GM23338 (cell line): ENCODE measurements around the gene UBE2V1. TPM values are rescaled to one million over a fixed set of nuclear protein-coding genes. Genes with fewer than 3 reads are reported as not detected.

Experiments
- ATAC-seq: fragments of 200-7000 bp; cut with Tn5 transposase; 3 replicates; pipeline ENCODE4 v1.9.1; 2020
- DNase-seq: peaks from one replicate; pipeline ENCODE4 v3.0.0-alpha.2; 2015; ENCODE audit warnings: low spot score
- H2AFZ ChIP-seq: fragments of 200-600 bp; sonication (generic); 2 replicates; pipeline ENCODE4 v1.8.0; 2016; ENCODE audit warnings: antibody characterized with exemption, mild to moderate bottlenecking, moderate library complexity
- H3F3A ChIP-seq: fragments of 200-600 bp; sonication (generic); replicated peaks from 2 replicates; pipeline ENCODE4 v1.8.0; 2017; ENCODE audit warnings: antibody characterized with exemption, mixed run types, low read depth
- H3K27ac ChIP-seq: fragments of 200-600 bp; sonication (generic); 2 replicates; pipeline ENCODE4 v1.6.1; 2016; ENCODE audit warnings: low read depth
- H3K27me3 ChIP-seq: fragments of 200-600 bp; sonication (generic); 2 replicates; pipeline ENCODE4 v1.8.0; 2016; ENCODE audit warnings: mild to moderate bottlenecking, mixed run types, moderate library complexity; ENCODE audit not compliant: insufficient read depth
- H3K36me3 ChIP-seq: fragments of 200-600 bp; sonication (generic); 2 replicates; pipeline ENCODE4 v1.8.0; 2016; ENCODE audit warnings: mild to moderate bottlenecking; ENCODE audit not compliant: insufficient read depth
- H3K4me1 ChIP-seq: fragments of 200-600 bp; sonication (generic); 2 replicates; pipeline ENCODE4 v1.8.0; 2016; ENCODE audit warnings: mild to moderate bottlenecking, moderate library complexity; ENCODE audit not compliant: insufficient read depth
- H3K4me2 ChIP-seq: fragments of 200-600 bp; sonication (generic); 2 replicates; pipeline ENCODE4 v1.7.1; 2017; ENCODE audit warnings: mixed run types
- H3K4me3 ChIP-seq: fragments of 200-600 bp; sonication (generic); 2 replicates; pipeline ENCODE4 v1.6.1; 2016; ENCODE audit warnings: mixed run types
- H3K79me2 ChIP-seq: fragments of 200-600 bp; sonication (generic); replicated peaks from 2 replicates; pipeline ENCODE4 v1.8.0; 2017; ENCODE audit warnings: mild to moderate bottlenecking; ENCODE audit not compliant: insufficient read depth
- H3K9me2 ChIP-seq: fragments of 200-600 bp; sonication (generic); 2 replicates; pipeline ENCODE4 v1.8.0; 2017; ENCODE audit not compliant: insufficient read depth
- H4K20me1 ChIP-seq: fragments of 200-600 bp; sonication (generic); replicated peaks from 2 replicates; pipeline ENCODE4 v1.8.0; 2017; ENCODE audit warnings: mild to moderate bottlenecking; ENCODE audit not compliant: insufficient read depth
- H3K27ac Mint-ChIP-seq: 2 replicates; pipeline ENCODE4 v1.8.0; 2020; ENCODE audit warnings: inconsistent platforms, mild to moderate bottlenecking, moderate library complexity, mixed read lengths
- H3K27me3 Mint-ChIP-seq: 3 replicates; pipeline ENCODE4 v1.8.0; 2022; ENCODE audit warnings: low read depth, mild to moderate bottlenecking, moderate library complexity, mixed read lengths, inconsistent platforms; ENCODE audit not compliant: insufficient read depth, poor library complexity
- H3K36me3 Mint-ChIP-seq: 3 replicates; pipeline ENCODE4 v1.8.0; 2021; ENCODE audit warnings: low read depth, mild to moderate bottlenecking, inconsistent platforms, moderate library complexity, mixed read lengths
- H3K4me1 Mint-ChIP-seq: 3 replicates; pipeline ENCODE4 v1.8.0; 2020; ENCODE audit warnings: mild to moderate bottlenecking, inconsistent platforms, mixed read lengths
- H3K4me3 Mint-ChIP-seq: 3 replicates; pipeline ENCODE4 v1.8.0; 2021; ENCODE audit warnings: moderate library complexity, mild to moderate bottlenecking, inconsistent platforms, mixed read lengths
- H3K9me3 Mint-ChIP-seq: 3 replicates; pipeline ENCODE4 v1.8.0; 2020; ENCODE audit warnings: moderate library complexity, mild to moderate bottlenecking, inconsistent platforms, mixed read lengths
- CREB1 ChIP-seq: fragments of 250-450 bp; sonication (Bioruptor Pico); IDR thresholded peaks from 2 replicates; pipeline ENCODE4 v1.5.0; 2020; ENCODE audit warnings: low read depth, mild to moderate bottlenecking, moderate library complexity
- ETS1 ChIP-seq: IDR thresholded peaks from 2 replicates; pipeline ENCODE4 v1.6.1; 2016; ENCODE audit warnings: antibody characterized with exemption
- EZH2 ChIP-seq: fragments of 200-600 bp; sonication (generic); IDR thresholded peaks from one replicate; pipeline ENCODE4 v1.8.0; 2017; ENCODE audit warnings: antibody characterized with exemption, mild to moderate bottlenecking, low read depth; ENCODE audit not compliant: unreplicated experiment
- JUNB ChIP-seq: IDR thresholded peaks from one replicate; pipeline ENCODE4 v1.6.1; 2016; ENCODE audit warnings: antibody characterized with exemption; ENCODE audit not compliant: unreplicated experiment
- POLR2AphosphoS5 ChIP-seq: IDR thresholded peaks from 2 replicates; pipeline ENCODE4 v1.6.1; 2016; ENCODE audit warnings: antibody characterized with exemption, low read depth
- REST ChIP-seq: IDR thresholded peaks from one replicate; pipeline ENCODE4 v1.6.1; 2018; ENCODE audit warnings: antibody characterized with exemption; ENCODE audit not compliant: unreplicated experiment
- STAT1 ChIP-seq: IDR thresholded peaks from one replicate; pipeline ENCODE4 v1.6.1; 2016; ENCODE audit warnings: antibody characterized with exemption; ENCODE audit not compliant: unreplicated experiment
- ZNF331 ChIP-seq: fragments of 250-450 bp; sonication (Bioruptor Pico); IDR thresholded peaks from 2 replicates; pipeline ENCODE4 v1.5.0; 2020; ENCODE audit warnings: low read depth, mild to moderate bottlenecking, moderate library complexity
- ZNF462 ChIP-seq: fragments of 250-450 bp; sonication (Bioruptor Pico); IDR thresholded peaks from 2 replicates; pipeline ENCODE4 v1.5.0; 2020; ENCODE audit warnings: mild to moderate bottlenecking, moderate library complexity
- polyA plus RNA-seq: library from polyadenylated mRNA; unstranded; fragments of >200 nt; fragmentation: Nextera tagmentation; extraction: Ambion mirVana; gene quantifications from 2 replicates; pipeline ENCODE4 v1.2.1, GENCODE V29; 2016
- total RNA-seq: library from RNA; depleted of rRNA; stranded (reverse); fragments of >200 nt; shearing (Covaris generic); gene quantifications from 2 replicates; pipeline ENCODE4 v1.2.3, GENCODE V29; 2014

Gene UBE2V1
- total and polyA plus RNA-seq, 2 experiments from 2014 or later: 105 to 302 TPM

GRCh38 chr20:50044353-50044960, 68.5 kb downstream of the UBE2V1 start:
- Histone ChIP-seq H3K4me1 (no peaks in the 10 kb centered on the region), H3K36me3 (no peaks in the 10 kb centered on the region), H3K4me2 (no peak overlapping the region), H3K79me2 (no peaks in the 10 kb centered on the region), H3K27me3 (no peaks in the 10 kb centered on the region), H4K20me1 (no peaks in the 10 kb centered on the region), H3K27ac (no peak overlapping the region), H3K9me2 (no peaks in the 10 kb centered on the region), H3F3A (0 out of 2 replicates have a peak, but pooled peaks cover 3% of the 10 kb centered on the region), H2AFZ (peak overlapping the region; percentile 59), H3K4me3 (no peak overlapping the region)
- no peak overlapping the region for H3K4me3 Mint-ChIP-seq
- no peak for TF ChIP-seq ETS1
- no peak for TF ChIP-seq EZH2
- TF ChIP-seq REST: no peak
- no peak for TF ChIP-seq POLR2AphosphoS5
- TF ChIP-seq CREB1: no peak
- TF ChIP-seq ZNF331: no peak
- no peak for TF ChIP-seq JUNB
- TF ChIP-seq STAT1: no peak
- no peak for TF ChIP-seq ZNF462 (CRISPR knock-in tag)
- no peaks in the 10 kb centered on the region for H3K36me3 Mint-ChIP-seq
- H3K4me1 Mint-ChIP-seq: peaks cover 12% of the 10 kb centered on the region
- peaks cover 10% of the 10 kb centered on the region for H3K27me3 Mint-ChIP-seq
- H3K9me3 Mint-ChIP-seq: no peaks in the 10 kb centered on the region; the same call in 2 of the 3 replicates
- ATAC-seq (no peak), DNase-seq (no peak)
- no peak overlapping the region for H3K27ac Mint-ChIP-seq
